GM21447 (cell line): ENCODE measurements around the gene FAM216A.
A peak's percentile ranks its signal among the peaks of the same experiment; 100 is the strongest.
"Not testable (repeated sequence)": the region's sequence is repeated elsewhere in the genome, so short reads cannot be mapped to it uniquely, and the experiment has no call there.

Experiments
- ATAC-seq: cut with Tn5 transposase; IDR thresholded peaks from one replicate; pipeline ENCODE4 v1.9.1; 2021; ENCODE audit not compliant: unreplicated experiment

Gene FAM216A

GRCh38 chr12:110498984-110499706, 30.5 kb downstream of the FAM216A start:
- no peak for ATAC-seq

GRCh38 chr12:110501399-110501751, 32.7 kb downstream of the FAM216A start:
- peak; percentile 21 for ATAC-seq

GRCh38 chr12:110501752-110502738, 33.4 kb downstream of the FAM216A start, which contains the start of the genes RAD9B and VPS29:
TSS of gene RAD9B (plus strand) at chr12:110502331. CDS start at chr12:110502338, 7 bp downstream.
TSS of gene VPS29 (minus strand) at chr12:110502111. CDS start at chr12:110502051, 60 bp downstream.
- peak; percentile 89 for ATAC-seq

GRCh38 chr12:110503432-110503831, 34.8 kb downstream of the FAM216A start:
- no peak for ATAC-seq

GRCh38 chr12:110505332-110505731, 36.7 kb downstream of the FAM216A start:
- ATAC-seq = no peak

- no peak for ATAC-seq
Observed at GRCh38 chr12:110508071-110508586, 39.5 kb downstream of the FAM216A start.

GRCh38 chr12:110513842-110514241, 45.2 kb downstream of the FAM216A start:
- ATAC-seq = no peak

GRCh38 chr12:110514363-110514762, 45.7 kb downstream of the FAM216A start:
- no peak for ATAC-seq

- ATAC-seq = no peak
Observed at GRCh38 chr12:110516995-110517394, 48.4 kb downstream of the FAM216A start.

- not testable (repeated sequence) for ATAC-seq
Observed at GRCh38 chr12:110518014-110518413, 49.4 kb downstream of the FAM216A start.

GRCh38 chr12:110520876-110521712, 52.4 kb downstream of the FAM216A start:
- not testable (repeated sequence) for ATAC-seq

- ATAC-seq = no peak
Observed at GRCh38 chr12:110528277-110528839, 59.7 kb downstream of the FAM216A start.

- ATAC-seq = no peak
Observed at GRCh38 chr12:110530511-110530910, 61.9 kb downstream of the FAM216A start.

GRCh38 chr12:110531741-110532333, 63.2 kb downstream of the FAM216A start:
- ATAC-seq = peak; percentile 84

GRCh38 chr12:110532644-110533043, 64.0 kb downstream of the FAM216A start:
- no peak for ATAC-seq

- no peak for ATAC-seq
Observed at GRCh38 chr12:110533607-110534006, 65.0 kb downstream of the FAM216A start.

GRCh38 chr12:110534811-110535210, 66.2 kb downstream of the FAM216A start:
- no peak for ATAC-seq

- no peak for ATAC-seq
Observed at GRCh38 chr12:110536834-110537604, 68.4 kb downstream of the FAM216A start.
